ENCODE results near the gene C1orf159.

The C1orf159 gene

DNA sequence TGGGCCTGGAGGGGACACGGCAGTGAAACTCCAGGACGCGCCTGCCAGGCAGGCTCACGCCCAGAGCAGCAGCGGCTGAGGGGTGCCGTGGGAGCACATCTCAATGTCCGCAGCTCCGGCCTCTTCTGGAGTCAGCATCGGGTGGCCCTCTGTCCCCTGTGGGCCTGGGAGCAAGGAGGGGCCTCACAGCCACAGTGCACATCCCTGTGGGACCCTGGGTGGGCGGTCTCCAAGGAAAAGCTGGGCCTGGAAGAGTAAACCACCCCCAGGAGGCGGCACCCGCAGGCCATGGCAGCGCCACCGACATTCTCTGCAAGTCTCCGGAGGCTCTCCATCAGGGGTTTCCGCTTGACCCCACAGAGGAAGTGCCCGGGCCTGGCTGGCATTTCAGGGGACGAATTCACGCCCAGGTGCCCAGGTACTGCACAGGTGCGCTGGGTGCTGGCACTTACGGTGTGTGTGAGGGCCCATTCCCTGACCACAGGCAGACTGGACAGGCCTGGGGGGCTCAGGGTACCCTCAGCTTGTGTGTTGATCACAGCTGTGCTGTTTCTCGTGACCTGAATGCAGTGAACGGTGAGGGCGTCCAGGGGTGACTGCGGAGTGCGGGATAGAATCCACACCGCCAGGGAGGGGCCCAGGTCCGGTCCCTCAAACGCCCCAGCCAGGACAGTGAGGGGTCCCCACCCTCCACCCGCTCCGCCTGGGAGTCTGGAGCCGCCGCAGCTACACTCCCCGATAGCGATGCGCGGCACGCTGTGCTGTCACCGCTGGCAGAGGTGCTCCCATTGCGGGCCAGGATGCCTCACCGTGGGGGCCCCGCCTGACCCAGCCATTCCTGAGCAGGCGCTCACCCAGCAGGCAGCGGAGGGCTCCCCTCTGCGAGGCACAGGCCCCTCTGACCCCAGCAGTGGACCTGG is 25.2 kb downstream of the C1orf159 start:
- DNase-seq = no peak

DNA sequence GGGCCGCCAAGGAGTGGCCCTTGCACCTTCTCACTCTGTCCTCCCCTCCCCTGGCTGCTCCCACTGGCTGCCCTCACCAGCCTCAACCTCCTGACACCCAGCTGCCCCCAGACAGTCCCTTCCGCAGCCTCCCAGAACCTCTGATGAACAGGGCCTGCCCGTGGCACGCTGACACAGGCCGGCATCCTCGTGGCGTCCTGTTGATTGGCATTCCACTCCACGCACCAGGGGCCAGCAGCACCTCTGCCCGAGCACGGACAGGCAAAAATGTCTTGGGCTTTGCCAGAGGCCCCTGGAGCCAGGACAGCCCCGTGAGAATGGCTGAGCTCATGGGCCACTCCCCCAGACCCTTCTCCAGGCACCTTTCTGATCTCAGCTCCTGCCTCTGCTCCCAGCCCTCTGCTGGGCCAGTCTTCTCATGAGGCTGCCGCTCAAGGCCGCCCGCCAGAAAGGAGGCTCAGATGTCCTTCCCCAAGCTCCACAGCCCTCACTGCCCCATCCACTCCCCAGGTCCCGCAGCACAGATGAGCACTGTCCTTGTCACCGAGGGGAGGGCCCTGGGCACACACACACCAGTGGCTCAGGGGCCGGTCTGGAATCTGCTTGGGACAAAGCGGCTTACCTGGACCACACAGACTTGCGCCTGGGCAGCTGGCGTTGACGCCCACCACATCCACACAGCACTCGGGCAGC is 26.0 kb downstream of the C1orf159 start:
- DNase-seq = no peak

DNA sequence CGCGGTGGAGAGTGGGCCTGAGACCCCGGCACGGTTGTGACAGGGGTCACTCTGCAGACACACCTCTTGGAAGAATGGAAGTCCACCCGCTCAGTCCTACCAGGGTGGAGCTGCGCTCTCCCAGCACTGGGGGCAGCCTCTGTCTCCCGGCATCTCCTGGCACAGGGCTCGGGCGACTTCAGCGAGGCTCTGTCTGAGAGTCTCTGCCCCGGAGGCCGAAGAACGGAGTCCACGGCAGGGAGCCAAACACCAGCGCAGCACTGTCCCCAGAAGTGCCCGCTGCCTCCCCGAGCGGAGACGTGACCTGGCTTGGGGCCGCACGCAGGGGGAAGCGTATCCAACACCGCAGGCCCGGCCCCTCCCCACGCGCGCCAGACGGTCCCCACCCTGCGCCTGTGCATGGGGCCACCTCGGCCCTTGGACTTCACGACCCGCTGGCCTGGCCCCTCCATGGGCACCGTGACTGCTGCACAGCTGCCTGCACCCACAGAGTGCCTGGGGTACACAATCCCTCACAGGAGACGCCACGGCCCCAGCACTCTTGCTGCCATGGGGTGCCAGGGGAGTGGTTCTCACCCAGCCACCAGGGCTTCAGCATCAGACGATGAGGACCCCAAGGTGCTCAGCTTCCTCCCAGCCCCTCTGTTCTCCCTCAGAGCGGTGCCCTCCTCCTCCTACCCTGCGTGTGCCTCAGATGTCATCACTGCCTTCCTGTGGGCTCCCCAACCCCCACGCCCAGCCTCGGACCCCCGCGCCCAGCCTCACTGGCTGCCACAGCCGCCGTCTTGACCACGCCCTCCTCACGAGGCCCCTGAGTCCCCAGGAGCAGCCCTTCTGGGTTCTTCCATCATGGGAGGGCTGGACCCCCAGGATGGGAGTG is 26.8 kb downstream of the C1orf159 start:
- no peak for DNase-seq

DNA sequence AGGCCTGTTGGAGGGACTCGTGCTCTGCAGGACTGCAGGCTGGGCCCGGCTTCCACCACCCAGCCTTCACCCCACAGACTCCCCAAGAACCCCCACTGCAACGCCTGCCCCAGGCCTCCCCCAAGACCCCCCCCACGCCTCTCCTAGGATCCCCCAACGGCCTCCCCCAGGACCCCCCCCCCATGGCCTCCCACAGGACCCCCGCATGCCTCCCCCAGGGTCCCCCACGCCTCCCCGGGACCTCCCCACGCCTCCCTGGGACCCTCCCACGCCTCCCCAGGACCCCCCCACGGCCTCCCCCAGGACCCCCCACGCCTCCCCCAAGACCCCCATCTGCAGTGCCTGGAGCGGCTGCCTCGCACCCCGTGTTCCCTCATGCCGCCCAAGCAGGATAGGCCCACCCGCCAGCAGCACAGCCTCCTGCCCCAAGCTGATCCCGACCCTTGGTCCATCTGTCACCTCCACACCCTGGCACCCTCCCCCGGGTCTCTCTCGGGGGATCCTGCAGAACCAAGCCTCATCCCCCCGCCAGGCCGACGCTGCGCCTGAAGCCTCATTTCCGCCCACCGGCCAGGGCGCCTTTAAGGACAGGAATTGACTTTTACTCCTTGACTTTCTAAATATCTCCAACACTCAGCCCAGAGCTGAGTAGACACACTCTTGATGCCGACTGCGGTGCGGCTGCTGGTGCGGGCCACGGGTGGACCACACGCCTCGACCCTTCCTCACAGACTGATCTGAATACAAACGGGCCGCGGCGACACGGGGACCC is 27.7 kb downstream of the C1orf159 start:
- DNase-seq = no peak

DNA sequence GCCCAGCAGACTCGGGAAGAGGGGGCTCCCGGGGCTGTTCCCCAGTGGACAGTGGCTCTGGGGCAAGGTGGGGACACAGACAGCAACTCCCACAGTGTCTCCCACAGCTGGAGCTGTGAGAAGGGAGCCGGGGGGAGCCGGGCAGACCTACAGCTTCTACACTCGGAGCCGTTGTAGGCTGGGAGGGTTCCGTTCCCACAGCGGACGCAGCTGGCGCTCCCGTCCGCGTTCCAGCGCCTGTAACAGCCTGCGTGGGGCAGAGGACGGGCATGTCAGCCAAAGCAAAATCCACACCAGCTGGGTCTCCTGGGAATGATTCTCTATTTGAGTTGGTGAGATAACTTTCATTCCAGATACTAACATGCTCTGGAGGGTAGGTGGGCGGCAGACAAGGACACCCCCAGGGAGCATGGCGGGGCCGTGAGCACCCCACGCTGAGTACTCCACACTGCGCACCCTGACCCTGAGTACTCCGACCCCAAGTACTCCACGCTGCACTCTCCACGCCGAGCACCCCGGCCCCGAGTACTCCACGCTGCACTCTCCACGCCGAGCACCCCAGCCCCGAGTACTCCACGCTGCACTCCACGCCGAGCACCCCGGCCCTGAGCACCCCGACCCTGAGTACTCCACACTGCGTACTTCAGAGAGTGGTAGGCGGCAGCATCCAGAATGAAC is 28.4 kb downstream of the C1orf159 start:
- no peak for DNase-seq

DNA sequence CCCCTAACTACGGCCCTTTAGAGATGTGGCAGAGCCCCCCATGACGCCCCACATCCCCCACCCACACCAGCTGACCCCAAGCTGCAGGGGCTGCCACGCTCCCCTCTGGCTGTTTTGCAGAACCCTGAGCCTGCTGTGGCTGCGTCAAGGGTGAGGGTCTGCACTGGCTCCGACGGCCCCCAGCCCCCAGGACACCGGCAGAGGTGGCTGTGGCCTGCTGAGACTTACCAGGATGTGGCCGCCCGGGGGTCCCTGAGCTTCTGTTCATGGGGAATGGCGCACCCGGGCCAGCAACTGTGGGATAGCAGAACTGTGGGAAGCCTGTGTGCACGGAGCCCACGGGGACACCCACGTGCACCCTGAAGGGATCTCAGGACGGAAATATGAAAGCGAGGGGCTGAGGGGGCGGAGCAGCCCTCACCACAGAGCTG is 29.0 kb downstream of the C1orf159 start:
- DNase-seq = no peak

DNA sequence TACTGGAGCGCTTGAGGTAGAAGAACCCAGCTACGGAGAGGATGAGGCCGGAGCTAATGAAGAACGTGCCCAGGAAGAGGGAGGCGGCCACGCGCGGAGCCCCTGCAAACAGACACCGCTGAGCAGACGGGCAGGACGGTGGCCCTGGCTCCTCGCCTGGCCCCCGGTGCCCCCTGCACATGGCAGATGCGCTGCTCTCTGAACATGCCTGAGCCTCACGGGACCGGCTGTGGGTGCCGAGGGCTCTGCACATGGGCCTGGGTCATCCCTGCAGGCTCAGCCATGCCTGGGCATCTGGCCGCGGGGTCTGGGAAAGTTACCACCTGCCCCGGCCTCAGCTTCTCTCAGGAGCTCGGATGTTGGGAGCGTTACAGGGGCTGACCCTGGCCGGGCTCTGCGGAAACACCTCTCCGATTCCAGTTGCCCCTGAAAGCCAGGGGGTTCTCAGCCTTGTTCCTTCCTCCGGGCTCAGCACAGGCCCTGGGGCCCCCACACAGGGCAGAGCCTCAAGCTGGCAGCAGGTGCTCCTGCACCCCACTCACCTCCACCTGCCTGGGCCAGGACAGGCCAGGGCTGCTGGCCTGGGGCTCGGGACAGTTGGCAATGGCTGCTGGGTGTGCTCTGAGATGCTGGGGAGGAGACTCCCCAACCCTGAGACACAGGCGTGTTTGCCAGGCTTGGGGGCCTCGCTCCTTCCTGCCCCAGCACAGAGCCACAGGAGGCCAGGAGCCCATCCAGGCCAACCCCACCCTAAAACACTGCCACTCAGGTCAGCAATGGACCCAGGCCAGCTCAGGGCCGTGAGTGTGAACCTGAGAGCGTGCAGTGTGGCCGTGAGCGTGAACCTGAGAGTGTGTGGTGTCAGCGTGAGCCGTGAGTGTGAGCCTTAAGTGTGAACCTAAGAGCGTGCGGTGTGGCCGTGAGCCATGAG is 29.7 kb downstream of the C1orf159 start:
- DNase-seq = no peak

DNA sequence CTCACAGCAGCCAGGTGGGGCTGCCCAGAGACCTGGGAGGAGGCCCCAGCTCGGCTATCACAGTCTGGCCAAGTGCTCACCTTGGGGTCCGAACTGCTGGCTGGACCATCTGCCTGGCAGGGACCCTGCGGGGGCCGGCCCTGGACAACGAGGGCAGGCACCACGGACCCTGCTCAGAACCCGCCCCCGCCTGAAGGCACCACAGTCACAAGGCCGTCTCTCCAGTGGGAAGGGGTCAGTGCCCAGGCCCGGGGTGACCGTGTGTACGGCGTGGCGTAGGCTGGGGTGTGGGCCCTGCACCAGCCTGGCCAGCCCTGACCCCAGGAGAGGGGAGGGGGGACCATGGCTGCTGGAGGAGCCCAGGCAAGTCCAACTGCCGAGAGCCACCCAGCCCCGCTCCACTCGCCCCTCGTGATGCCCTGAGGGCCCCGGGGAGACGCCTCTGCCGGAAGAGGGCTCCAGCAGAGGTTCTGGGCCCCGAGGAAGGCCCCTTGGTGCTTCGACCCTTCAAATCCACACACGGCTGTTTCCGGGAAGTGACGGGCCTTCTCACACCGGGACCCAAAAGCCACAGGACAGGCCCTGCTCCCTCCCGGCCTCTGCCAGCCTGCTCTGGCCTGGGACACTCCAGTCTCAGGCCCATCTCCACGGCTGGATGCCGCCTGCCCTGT is 30.6 kb downstream of the C1orf159 start:
- DNase-seq = no peak

DNA sequence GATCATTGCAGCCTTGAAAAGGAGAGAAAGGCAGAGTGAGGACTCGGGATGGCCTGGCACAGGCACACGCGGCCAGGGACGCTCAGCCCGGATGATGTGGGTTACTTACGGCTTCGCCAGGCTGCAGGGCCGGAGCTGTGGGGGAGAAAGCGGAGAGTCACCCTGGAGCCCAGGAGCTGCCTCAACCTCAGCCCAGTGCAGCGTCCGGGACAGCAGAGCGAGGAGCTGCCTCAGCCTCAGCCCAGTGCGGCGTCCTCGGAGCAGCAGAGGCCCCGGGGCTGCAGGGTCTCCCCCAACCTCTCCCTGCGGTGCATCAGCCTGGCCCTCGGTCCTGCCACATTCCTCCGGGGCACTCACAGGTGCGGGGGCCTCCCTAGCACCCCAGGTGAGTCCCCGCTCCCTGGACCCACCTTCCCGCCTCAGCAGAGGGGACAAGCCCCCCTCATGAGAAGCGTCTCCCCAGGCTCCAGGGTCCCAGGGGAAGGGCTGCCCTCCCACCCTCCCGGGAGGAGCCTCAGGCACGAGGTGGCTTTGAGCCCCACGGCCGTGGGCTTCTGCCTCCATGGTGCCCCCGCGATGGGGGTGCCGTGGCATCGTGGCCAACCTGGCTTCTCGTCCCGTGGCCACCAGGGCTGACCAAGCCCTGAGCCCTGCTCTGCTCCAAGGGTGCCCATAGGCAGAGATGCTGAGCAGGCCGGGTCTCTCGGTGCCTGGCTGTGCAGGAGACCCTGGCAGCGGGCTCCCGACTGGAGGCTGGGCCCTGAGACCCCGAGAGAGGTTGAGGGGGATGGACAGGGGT is 31.3 kb downstream of the C1orf159 start:
- DNase-seq = no peak

DNA sequence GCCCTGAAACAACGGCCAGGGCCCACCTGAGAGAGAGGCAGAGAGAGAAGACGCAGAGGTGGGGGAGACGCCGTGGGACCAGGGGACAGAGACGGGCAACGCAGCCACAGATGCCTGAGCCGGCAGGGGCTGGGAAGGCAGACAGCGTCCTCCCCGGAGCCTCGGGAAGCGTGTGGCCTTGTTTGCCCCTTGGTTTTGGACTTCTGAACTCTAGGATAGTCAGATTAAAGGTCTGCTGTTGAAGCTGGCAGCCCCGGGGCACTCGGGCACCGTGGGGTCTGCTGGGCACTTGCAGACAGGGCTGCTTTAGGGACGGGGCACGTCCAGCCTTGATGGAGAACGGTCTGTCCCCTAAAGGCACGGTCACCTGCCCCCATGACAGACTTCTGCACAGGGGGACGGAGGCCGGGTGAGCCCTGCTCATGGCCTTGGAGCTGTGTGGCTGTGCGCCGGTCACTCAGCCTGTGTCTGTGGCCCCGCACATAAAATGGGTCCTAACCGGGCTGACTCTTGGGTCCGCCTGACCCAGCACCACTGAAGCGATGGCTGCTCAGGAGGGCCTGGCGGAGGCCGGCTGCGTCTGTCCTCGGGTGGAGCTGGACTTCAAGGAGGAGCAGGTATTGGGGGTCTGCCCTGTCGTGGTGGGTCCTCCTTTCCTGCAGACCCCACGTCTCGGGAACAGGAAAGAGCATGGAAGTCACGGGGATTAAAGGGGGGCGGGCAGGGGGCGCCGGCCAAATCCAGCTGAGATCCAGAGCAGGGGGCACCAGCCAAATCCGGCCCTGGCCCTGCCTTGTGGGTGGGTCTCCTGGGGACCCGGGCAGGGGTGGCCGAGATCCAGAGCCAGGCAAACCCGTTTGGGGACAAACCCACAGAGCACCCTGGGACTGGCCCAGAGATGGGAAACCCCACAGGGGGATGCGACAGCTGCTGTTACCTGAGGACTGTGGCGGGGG is 32.2 kb downstream of the C1orf159 start:
- DNase-seq = no peak

DNA sequence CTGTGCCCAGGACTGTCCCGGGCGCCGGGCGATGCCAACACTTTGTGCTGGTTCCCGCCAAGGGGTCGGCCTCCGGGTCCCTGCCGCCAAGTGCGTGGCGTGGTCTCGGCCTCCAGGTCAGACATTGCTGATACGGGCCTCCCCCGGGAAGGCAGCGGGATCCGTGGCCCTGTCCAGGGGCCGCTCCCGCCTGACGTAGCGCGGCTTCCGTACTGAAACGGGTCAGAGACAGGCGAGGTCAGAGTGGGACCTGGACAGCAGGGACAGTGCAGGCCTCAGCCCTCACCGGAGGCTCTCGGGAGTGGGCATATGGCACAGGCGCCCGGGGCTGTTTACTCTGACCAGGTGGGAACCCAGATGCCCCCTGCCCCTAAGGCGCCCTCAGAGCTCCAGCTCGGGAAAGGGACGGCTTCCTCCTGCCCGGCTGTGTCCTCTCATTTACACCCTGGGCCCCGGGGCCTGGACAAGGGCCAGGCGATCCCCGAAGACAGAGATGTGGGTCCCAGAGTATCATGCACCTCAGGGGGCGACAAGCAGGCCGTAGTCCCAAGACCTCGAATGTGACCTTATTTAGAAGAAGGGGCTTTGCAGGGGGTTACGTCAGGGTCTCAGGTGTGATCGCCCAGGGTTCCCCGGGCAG is 33.0 kb downstream of the C1orf159 start:
- no peak for DNase-seq

DNA sequence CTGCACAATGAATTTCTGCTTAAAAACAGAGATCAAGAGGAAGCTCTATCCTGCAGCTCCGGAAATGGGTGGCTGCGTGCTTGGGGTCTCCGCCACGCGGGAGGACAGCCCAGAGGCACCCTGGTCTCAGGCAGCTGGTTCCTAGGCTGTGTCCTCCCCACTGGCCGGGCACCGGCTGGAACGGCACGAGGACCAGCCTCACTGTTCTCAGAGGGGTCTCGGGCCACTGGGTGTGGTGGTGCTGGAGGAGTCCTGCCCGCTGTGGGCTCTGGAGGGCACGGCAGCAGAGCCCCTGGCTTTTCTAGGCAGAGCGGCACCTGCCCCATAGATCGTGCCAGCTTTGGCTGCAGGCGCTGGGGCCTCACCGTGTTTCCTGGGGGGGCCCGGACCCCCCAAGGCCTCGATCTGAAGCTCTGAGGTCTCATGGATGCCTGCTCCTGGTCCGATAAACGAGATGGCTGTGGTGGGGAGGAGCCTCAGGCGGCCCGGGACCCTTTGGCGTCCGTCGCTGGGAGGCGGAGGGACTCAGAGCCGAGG is 33.6 kb downstream of the C1orf159 start:
- no peak for DNase-seq

DNA sequence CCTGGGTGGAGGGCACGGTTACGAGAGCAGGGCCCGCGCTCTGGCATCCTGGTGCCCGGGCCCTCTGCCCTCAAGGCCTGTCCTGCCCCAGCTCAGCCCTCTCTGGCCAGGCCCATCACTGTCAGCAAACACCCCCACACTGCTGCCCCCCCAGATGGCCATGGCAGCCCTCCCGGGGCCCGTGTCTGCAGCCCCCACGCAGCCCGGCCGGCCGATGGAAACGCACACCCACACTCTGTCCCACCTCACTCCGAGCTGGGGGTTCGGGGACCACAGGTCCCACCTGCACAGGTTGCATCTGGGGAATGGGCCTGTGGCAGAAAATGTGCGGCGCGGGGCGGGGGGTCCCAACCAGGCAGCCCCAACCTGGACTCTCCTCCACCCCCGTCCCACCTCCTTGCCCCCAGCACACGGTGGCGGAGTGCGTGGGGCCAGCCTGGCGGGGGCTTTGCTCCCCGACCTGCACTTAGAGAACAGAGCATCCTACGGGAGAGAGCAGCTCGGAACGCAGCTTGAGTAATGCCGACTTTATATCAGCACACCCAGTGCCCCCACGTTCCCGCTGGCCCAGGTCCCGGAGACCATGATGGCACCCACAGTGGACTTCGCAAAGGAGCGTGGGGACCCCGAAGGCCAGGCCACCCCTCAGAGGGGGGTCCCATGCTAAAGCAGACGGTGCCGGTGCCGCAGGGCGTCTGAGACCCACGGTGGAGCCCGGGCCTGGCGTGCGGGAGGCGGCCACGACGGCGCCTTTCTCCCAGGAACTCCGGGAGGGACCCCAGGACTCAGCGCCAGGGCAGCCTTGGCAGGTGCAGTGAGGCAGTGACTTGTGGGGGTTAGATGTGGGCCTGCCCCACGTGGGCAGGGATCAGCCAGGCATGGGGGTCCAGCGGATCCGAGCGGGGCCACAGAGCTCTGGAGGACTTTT is 34.3 kb downstream of the C1orf159 start:
- DNase-seq = no peak

DNA sequence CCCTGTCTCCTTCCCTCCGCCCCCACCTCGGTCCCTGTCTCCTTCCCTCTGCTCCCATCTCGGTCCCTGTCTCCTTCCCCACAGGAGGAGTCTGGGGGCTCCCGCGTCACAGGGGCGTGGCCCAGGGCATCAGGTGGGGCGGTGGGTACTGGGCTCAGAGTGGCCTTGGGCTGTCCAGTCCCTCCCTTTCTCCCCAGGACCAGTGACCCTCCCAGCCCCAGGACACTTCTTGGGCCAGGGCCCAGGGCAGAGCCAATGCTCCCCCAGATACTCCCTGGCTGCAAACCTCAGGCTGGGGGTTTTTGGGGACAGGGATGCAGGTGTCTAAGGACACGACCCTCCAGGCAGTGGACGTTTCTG is 35.0 kb downstream of the C1orf159 start:
- DNase-seq = no peak

DNA sequence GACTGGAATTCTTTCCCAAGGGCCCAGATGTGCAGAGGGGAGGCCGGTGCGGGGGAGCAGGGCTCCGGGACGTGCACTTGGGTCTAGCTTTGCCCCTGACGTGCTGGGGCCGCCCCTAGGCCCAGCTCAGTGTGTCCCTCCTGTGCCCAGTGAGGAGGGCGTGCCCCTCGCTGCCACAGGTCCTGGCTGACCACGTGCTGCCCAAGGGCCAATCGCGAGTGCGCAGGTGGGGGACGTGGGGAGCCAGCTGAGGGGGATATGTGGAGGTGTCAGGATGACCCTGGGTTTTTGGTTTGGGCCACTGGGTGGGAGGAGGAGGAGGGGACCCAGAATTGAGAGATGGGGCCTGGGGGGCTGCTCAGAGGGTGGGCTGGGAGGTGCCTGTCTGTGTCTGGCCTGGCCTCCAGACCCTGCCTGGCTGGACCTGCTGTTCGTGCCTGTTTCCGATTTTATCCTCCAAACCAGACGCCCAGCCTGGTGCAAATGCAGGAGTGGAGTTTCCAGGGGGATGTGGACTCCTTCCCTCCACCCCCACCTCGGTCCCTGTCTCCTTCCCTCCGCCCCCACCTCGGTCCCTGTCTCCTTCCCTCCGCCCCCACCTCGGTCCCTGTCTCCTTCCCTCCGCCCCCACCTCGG is 35.6 kb downstream of the C1orf159 start:
- no peak for DNase-seq
